Breast epithelium (tissue), 4 donors: ENCODE data around the gene TEAD3. TPM values are rescaled to one million over a fixed set of nuclear protein-coding genes. Genes with fewer than 3 reads are reported as not detected.
A peak's percentile ranks its signal among the peaks of the same experiment; 100 is the strongest.

Experiments used
- DNase-seq, 2 donors: peaks; one replicate each; pipeline ENCODE4 v3.0.0-alpha.2; 2019; ENCODE audit warnings: low spot score in 2 of 2
- H3K27ac ChIP-seq, 2 donors: fragments of 200-600 bp; sonication (generic) in 1 of 2; one replicate each; pipeline ENCODE4 v1.5.1; 2016 to 2019; ENCODE audit warnings: mild to moderate bottlenecking in 1 of 2
- H3K27me3 ChIP-seq, 2 donors: fragments of 200-600 bp; sonication (generic) in 1 of 2; one replicate each; pipeline versions ENCODE4 v1.5.1 to v1.6.0; 2017 to 2019; ENCODE audit warnings: control low read depth in 1 of 2, mild to moderate bottlenecking in 1 of 2
- H3K36me3 ChIP-seq: fragments of 200-600 bp; one replicate; pipeline ENCODE4 v1.5.1; 2019
- H3K4me1 ChIP-seq, 2 donors: fragments of 200-600 bp; sonication (generic); one replicate each; pipeline ENCODE4 v1.5.1; 2016 to 2019; ENCODE audit warnings: control low read depth in 1 of 2
- H3K4me3 ChIP-seq, 3 donors: fragments of 200-600 bp; sonication (generic); 1 replicate in 2 of 3; 2 replicates in 1 of 3; pipeline ENCODE4 v1.5.1; 2016 to 2019; ENCODE audit warnings: mild to moderate bottlenecking in 3 of 3, moderate library complexity in 2 of 3
- H3K9me3 ChIP-seq, 2 donors: fragments of 200-600 bp; sonication (generic) in 1 of 2; one replicate each; pipeline ENCODE4 v1.5.1; 2016 to 2019; ENCODE audit warnings: control low read depth in 1 of 2
- POLR2A ChIP-seq: fragments of 450-650 bp; IDR thresholded peaks from one replicate; pipeline ENCODE4 v1.6.1; 2016; ENCODE audit warnings: antibody characterized with exemption, mild to moderate bottlenecking, moderate library complexity
- POLR2AphosphoS5 ChIP-seq, 3 donors: sonication (generic); formaldehyde crosslinking; IDR thresholded peaks; one replicate each; pipeline ENCODE4 v1.6.1; 2017; ENCODE audit warnings: antibody characterized with exemption in 3 of 3
- intact Hi-C: fragments of 100-400 bp; cut with DNase I; formaldehyde crosslinking; loops from one replicate; pipeline ENCODE4 v1.15.1; 2023; ENCODE audit warnings: low total_unique reads
- total RNA-seq, 3 donors: library from RNA; depleted of rRNA; stranded (reverse); fragments of >200 nt; gene quantifications; one replicate each; pipeline ENCODE4 v1.1.0, GENCODE V29; 2016
- TF ChIP-seq, protein P1 (sequence below), 3 donors: fragments of 450-650 bp; IDR thresholded peaks; one replicate each; pipeline ENCODE4 v1.5.1; 2016 to 2017; ENCODE audit warnings: antibody characterized with exemption in 3 of 3, mild to moderate bottlenecking in 3 of 3, moderate library complexity in 3 of 3

Gene TEAD3
- total RNA-seq, 3 donors from 2014 or later, result 5.6 to 28.2 (median 26.2) TPM

DNA sequence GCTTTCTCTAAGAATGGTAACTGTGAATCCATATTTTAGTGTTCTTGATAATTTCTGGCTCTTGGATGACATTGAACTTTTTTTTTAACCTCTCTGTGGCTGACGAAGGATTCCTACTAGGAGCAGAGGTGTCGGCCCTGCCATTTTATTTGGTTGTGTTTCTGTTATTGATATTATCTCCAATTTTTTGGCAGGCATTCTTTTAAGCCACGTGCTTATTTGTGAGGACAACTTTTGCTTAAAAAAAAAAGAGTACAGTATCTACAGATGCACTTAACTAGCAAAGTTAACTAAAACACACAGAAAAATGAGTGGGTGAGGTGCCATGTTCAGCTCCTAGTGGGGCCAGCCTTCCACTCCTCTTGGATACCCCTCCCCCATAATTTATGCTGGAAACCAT is 43.6 kb downstream of the TEAD3 start:
- Histone ChIP-seq H3K27me3 (no peaks in the 10 kb centered on the region), H3K9me3 (no peaks in the 10 kb centered on the region), H3K27ac (peak overlapping the region; percentile 25 to 82), H3K4me3 (peak overlapping the region; percentile 59 to 73 (median 63)), H3K36me3 (no peaks in the 10 kb centered on the region), H3K4me1 (no peaks in the 10 kb centered on the region)
- no peak for DNase-seq
- intact Hi-C loops, result loop anchor here (5.0 kb wide), 1 partner anchor 106 kb away; no protein-coding TSS in a partner anchor
- TF ChIP-seq, protein P1, sequence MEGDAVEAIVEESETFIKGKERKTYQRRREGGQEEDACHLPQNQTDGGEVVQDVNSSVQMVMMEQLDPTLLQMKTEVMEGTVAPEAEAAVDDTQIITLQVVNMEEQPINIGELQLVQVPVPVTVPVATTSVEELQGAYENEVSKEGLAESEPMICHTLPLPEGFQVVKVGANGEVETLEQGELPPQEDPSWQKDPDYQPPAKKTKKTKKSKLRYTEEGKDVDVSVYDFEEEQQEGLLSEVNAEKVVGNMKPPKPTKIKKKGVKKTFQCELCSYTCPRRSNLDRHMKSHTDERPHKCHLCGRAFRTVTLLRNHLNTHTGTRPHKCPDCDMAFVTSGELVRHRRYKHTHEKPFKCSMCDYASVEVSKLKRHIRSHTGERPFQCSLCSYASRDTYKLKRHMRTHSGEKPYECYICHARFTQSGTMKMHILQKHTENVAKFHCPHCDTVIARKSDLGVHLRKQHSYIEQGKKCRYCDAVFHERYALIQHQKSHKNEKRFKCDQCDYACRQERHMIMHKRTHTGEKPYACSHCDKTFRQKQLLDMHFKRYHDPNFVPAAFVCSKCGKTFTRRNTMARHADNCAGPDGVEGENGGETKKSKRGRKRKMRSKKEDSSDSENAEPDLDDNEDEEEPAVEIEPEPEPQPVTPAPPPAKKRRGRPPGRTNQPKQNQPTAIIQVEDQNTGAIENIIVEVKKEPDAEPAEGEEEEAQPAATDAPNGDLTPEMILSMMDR (IDR thresholded peaks at IDR 0.05), result no peak
- TF ChIP-seq POLR2AphosphoS5 (IDR thresholded peaks at IDR 0.05) (no peak), POLR2A (no peak)

DNA sequence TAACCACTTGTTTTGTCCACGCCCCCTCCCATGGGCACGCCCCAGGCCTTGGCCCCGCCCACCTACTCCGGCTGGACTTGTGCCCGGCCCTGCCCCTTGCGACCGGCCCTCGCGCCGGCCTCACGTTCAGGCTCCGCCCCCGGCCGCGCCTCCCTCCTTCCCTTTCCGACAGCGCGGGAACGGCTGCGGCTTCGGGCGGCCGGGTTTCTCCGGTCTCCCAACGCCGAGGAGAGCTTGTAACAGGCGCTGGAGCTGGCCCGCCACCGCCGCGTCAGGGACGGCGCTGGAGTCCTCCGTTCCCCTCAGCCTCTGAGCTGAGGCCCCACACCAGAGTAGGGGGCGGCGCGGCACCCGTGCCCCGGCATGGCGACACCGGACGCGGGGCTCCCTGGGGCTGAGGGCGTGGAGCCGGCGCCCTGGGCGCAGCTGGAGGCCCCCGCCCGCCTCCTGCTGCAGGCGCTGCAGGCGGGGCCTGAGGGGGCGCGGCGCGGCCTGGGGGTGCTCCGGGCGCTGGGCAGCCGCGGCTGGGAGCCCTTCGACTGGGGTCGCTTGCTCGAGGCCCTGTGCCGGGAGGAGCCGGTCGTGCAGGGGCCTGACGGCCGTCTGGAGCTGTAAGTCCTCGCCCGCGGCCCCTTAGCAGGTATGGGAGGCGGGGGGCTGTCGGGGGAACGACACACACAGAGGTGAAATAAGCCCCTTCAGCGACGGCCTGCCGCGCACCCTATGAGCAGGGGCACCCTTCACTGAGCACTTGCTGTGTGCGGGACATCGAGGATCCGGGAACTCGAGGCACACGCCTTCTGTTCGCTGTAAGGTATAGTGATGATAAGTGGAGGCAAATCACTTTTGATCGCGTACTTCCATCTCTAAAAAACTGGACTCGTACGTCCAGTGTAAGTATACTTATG is 44.4 kb downstream of the TEAD3 start, which contains the start of gene FANCE:
Gene FANCE (plus strand): TSS at position 156 of the 908 bp plus-strand sequence. CDS start 208 bp downstream, at position 364.
- peak within 1 kb of the TSS; percentile 30 to 66 for H3K27ac ChIP-seq
- no peak for TF ChIP-seq POLR2A
- TF ChIP-seq, protein P1 (IDR thresholded peaks at IDR 0.05), result no peak
- peak in 2 of 3 donors; percentile 52 to 63 for TF ChIP-seq POLR2AphosphoS5 (IDR thresholded peaks at IDR 0.05)
- no peaks in the 10 kb centered on the region for H3K4me1 ChIP-seq
- no peaks in the 10 kb centered on the region for H3K36me3 ChIP-seq
- H3K4me3 ChIP-seq, result peak within 1 kb of the TSS; percentile 59 to 73 (median 63)
- H3K27me3 ChIP-seq, result no peaks in the 10 kb centered on the region
- intact Hi-C loops, result loop anchor here (5.0 kb wide), 1 partner anchor 105 kb away; no protein-coding TSS in a partner anchor
- H3K9me3 ChIP-seq, result no peaks in the 10 kb centered on the region
- peak; percentile 89 to 96 for DNase-seq

DNA sequence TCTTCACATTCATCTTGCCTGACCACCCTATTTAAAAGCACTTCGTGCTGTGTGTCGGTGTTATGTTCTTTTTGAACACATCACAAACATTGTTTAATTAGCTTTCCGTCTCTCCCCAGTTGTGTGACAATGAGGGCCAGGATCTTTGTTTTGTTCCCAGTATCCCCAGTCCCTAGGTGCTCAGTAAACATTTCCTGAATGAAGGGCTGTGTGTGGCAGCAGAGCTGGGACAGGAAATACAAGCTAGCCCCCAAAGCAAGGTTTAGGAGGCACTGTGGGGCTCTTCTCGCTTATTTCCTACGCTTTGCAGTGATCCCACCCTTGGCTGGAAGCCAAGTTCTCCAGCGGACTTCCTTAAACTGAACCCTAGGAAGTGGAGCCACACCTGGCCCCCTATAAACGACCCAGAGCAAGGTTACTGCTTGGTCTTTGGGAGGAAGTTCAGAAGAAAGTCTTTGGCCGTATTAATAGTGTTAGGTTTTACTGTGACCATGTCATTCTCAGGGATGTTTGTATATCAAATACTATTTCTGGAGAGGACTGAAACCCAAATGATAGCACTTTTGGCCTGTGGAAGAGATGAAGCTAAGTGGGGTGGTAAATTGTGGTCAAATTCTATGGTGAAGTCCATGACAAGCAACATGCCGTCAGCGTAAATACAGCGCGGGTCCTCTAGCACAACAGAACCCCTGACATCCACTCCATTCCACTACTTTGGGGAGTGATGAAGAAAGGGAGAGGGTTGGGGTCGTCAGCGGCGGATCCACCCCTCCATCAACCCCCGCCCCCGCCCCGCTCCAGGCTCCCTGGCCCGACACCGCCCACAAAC is 45.3 kb downstream of the TEAD3 start:
- H3K9me3 ChIP-seq, result no peaks in the 10 kb centered on the region
- TF ChIP-seq, protein P1 (IDR thresholded peaks at IDR 0.05), result no peak
- no peak for TF ChIP-seq POLR2A
- no peak for TF ChIP-seq POLR2AphosphoS5 (IDR thresholded peaks at IDR 0.05)
- intact Hi-C loops, result loop anchor here (5.0 kb wide), 1 partner anchor 104 kb away; no protein-coding TSS in a partner anchor
- DNase-seq, result no peak
- H3K36me3 ChIP-seq, result no peaks in the 10 kb centered on the region
- H3K27me3 ChIP-seq, result no peaks in the 10 kb centered on the region
- H3K4me3 ChIP-seq, result peak overlapping the region; percentile 59 to 73 (median 63)
- no peaks in the 10 kb centered on the region for H3K4me1 ChIP-seq
- peak overlapping the region; percentile 30 to 66 for H3K27ac ChIP-seq

DNA sequence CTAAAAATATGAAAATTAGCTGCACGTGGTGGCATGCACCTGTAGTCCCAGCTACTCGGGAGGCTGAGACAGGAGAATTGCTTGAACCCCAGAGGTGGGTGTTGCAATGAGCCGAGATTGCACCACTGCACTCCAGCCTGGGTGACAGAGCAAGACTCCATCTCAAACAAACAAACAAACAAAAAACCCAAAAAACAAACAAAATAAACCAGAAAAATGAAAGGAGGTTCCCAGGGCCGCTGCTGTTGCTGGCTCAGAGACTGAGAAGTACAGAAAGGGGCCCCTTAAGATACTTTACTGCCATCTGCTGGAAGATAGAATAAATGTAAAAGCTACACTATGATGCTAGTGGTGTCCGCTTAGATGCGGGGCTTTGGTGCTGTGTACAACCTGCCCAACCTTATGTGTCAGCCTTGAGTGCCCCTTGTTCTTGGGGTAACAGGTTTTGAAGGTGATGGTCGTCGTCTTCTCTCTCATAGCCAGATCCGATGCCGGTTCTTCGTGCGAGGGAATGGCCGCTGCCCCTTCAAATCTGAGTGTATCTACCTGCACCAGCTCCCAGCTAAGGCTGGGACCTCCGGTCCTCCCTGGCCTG is 47.5 kb downstream of the TEAD3 start:
- Histone ChIP-seq H3K27ac (no peak overlapping the region), H3K4me1 (no peaks in the 10 kb centered on the region), H3K4me3 (no peak overlapping the region), H3K27me3 (no peaks in the 10 kb centered on the region), H3K9me3 (no peaks in the 10 kb centered on the region), H3K36me3 (no peaks in the 10 kb centered on the region)
- intact Hi-C loops, result no loop called here
- TF ChIP-seq POLR2A, result no peak
- TF ChIP-seq, protein P1 (IDR thresholded peaks at IDR 0.05), result peak; percentile 33 to 75 (median 70)
- no peak for TF ChIP-seq POLR2AphosphoS5 (IDR thresholded peaks at IDR 0.05)
- no peak for DNase-seq
